Smooth muscle cell (in vitro differentiated cells): Measurements from ENCODE around the gene MCM6. TPM values are rescaled to one million over a fixed set of nuclear protein-coding genes. Genes with fewer than 3 reads are reported as not detected.

Experiments
- DNase-seq: peaks from one replicate; lab custom pipeline; 2025; ENCODE audit not compliant: unreplicated experiment; lab: John Stamatoyannopoulos, UW
- H2AFZ ChIP-seq: fragments of 200-600 bp; sonication (generic); 2 replicates; pipeline ENCODE4 v1.6.0; 2016; ENCODE audit warnings: antibody characterized with exemption, low read depth, mild to moderate bottlenecking
- H3F3A ChIP-seq: fragments of 200-600 bp; sonication (generic); 2 replicates; pipeline ENCODE4 v1.6.0; 2017; ENCODE audit warnings: antibody characterized with exemption, low read depth
- H3K27ac ChIP-seq: fragments of 200-600 bp; sonication (generic); 2 replicates; pipeline ENCODE4 v1.5.1; 2016; ENCODE audit warnings: low read depth, mild to moderate bottlenecking
- H3K27me3 ChIP-seq: fragments of 200-600 bp; sonication (generic); 2 replicates; pipeline ENCODE4 v1.6.1; 2016; ENCODE audit warnings: low read depth, mild to moderate bottlenecking
- H3K36me3 ChIP-seq: fragments of 200-600 bp; sonication (generic); 2 replicates; pipeline ENCODE4 v1.5.1; 2016; ENCODE audit warnings: low read depth
- H3K4me1 ChIP-seq: fragments of 200-600 bp; sonication (generic); 2 replicates; pipeline ENCODE4 v1.5.1; 2016; ENCODE audit warnings: low read depth
- H3K4me2 ChIP-seq: fragments of 200-600 bp; sonication (generic); 2 replicates; pipeline ENCODE4 v1.6.0; 2016; ENCODE audit warnings: mild to moderate bottlenecking
- H3K4me3 ChIP-seq: fragments of 200-600 bp; sonication (generic); 2 replicates; pipeline ENCODE4 v1.5.1; 2016; ENCODE audit warnings: mild to moderate bottlenecking
- H3K79me2 ChIP-seq: fragments of 200-600 bp; sonication (generic); 2 replicates; pipeline ENCODE4 v1.6.0; 2016; ENCODE audit warnings: low read depth, mild to moderate bottlenecking
- H3K9ac ChIP-seq: fragments of 200-600 bp; sonication (generic); 2 replicates; pipeline ENCODE4 v1.6.0; 2016; ENCODE audit warnings: low read depth
- H3K9me3 ChIP-seq: fragments of 200-600 bp; sonication (generic); replicated peaks from 2 replicates; pipeline ENCODE4 v1.5.1; 2016; ENCODE audit warnings: low read depth
- H4K20me1 ChIP-seq: fragments of 200-600 bp; sonication (generic); 2 replicates; pipeline ENCODE4 v1.6.0; 2016; ENCODE audit warnings: low read depth
- WGBS: methylation state at CpG from one replicate; pipeline ENCODE4 v1.1.7; 2016; ENCODE audit warnings: low lambda C conversion rate; 5-methylcytosine and 5-hydroxymethylcytosine counted together
- polyA plus RNA-seq: library from polyadenylated mRNA; unstranded; fragments of >200 nt; fragmentation: Nextera tagmentation; extraction: Ambion mirVana; gene quantifications from 2 replicates; pipeline ENCODE4 v1.2.1, GENCODE V29; 2016
- total RNA-seq: library from RNA; depleted of rRNA; stranded (reverse); fragments of >200 nt; gene quantifications from 2 replicates; pipeline ENCODE4 v1.2.3, GENCODE V29; 2014
- TF ChIP-seq, protein P1 (sequence below): fragments of 200-600 bp; sonication (generic); IDR thresholded peaks from 2 replicates; pipeline ENCODE4 v1.5.1; 2017; ENCODE audit warnings: borderline replicate concordance, mild to moderate bottlenecking, antibody characterized with exemption; ENCODE audit not compliant: insufficient read depth, poor library complexity, severe bottlenecking

MCM6 gene
- total and polyA plus RNA-seq, 2 experiments from 2014 or later = 17.3 to 19.0 TPM

DNA sequence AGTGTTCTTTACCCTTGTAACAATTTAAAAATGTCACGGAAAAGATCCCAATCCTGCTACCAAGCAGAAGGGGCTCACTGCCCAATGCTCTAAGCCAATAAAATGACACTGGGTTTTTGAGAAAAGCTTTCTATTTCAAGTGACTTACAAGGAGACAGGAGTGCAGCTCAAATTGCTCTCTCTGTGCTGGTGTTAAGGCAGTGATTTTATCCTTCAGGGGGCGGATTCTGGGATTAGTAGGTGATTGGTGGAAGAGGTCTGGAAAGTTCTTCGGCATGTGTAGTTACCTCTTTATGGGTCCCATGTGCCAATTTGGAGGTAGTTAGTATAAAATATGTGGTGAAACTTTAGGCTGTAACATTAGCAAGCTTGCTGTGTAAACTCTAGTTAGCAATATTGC lies 27.4 kb upstream of the MCM6 start:
- Histone ChIP-seq H4K20me1 (no peaks in the 10 kb centered on the region), H3K4me1 (no peaks in the 10 kb centered on the region), H3K4me2 (no peak overlapping the region), H3F3A (no peaks in the 10 kb centered on the region), H3K27me3 (no peaks in the 10 kb centered on the region), H3K79me2 (no peaks in the 10 kb centered on the region), H3K9me3 (no peaks in the 10 kb centered on the region), H3K4me3 (no peak overlapping the region), H3K36me3 (peaks cover 6% of the 10 kb centered on the region), H3K27ac (no peak overlapping the region), H2AFZ (no peak overlapping the region), H3K9ac (no peak overlapping the region)
- TF ChIP-seq, protein P1, sequence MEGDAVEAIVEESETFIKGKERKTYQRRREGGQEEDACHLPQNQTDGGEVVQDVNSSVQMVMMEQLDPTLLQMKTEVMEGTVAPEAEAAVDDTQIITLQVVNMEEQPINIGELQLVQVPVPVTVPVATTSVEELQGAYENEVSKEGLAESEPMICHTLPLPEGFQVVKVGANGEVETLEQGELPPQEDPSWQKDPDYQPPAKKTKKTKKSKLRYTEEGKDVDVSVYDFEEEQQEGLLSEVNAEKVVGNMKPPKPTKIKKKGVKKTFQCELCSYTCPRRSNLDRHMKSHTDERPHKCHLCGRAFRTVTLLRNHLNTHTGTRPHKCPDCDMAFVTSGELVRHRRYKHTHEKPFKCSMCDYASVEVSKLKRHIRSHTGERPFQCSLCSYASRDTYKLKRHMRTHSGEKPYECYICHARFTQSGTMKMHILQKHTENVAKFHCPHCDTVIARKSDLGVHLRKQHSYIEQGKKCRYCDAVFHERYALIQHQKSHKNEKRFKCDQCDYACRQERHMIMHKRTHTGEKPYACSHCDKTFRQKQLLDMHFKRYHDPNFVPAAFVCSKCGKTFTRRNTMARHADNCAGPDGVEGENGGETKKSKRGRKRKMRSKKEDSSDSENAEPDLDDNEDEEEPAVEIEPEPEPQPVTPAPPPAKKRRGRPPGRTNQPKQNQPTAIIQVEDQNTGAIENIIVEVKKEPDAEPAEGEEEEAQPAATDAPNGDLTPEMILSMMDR = no peak
- WGBS = 75% methylated on average over 3 of the region's 3 CpGs
- DNase-seq = no peak

DNA sequence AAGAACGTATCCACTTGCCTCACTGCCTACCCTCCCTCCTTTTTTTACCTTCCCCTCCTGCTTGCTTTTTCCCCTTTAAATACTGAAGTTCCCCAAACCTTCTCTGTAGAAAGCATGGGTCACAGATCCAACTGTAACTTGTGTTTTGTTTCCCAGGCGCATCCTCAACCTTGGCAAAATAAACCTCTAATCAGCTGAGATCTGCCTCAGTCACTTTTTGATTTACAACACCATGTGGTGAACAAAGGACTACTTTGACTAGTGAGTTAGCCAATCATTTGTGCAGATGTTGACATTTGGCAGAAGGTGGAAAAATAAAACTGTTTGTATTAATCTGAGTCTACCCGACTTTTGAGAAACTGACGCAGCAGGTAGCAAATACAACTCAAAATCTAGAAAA lies 23.3 kb upstream of the MCM6 start:
- H3K9me3 ChIP-seq = no peaks in the 10 kb centered on the region
- no peak overlapping the region for H3K4me3 ChIP-seq
- H3K36me3 ChIP-seq = no peaks in the 10 kb centered on the region
- TF ChIP-seq, protein P1 = no peak
- WGBS = 91% methylated on average over 4 of the region's 4 CpGs
- H3K27ac ChIP-seq = no peak overlapping the region
- no peaks in the 10 kb centered on the region for H3F3A ChIP-seq
- no peaks in the 10 kb centered on the region for H3K27me3 ChIP-seq
- H3K79me2 ChIP-seq = no peaks in the 10 kb centered on the region
- no peaks in the 10 kb centered on the region for H3K4me1 ChIP-seq
- H2AFZ ChIP-seq = no peak overlapping the region
- DNase-seq = no peak
- no peak overlapping the region for H3K4me2 ChIP-seq
- no peaks in the 10 kb centered on the region for H4K20me1 ChIP-seq
- no peak overlapping the region for H3K9ac ChIP-seq

DNA sequence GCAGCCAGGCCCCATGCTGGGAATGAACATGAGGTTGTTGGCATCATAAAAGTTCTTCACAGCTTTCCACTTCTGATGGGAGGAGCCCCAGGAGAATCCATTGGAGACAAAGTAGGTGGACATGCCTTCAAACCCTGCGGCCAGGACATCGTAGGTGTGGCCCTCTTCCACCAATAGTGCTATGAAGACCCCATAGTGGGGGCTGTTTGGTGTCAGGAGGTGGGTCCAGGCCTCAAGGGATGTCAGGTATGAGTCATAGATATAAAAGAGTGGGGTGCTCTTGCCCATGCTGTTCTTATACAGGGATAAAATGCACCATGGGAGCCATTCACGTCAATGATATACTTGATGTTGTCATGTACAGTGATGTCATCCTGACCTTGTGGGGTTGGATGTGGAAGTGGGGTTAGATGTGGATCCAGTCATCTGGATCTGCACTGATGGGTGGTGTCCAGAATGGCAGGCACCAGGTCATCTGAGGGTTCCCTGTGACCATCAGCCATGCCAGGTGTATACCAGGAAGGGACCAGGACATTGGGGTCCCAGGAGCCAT lies 22.1 kb upstream of the MCM6 start:
- H3F3A ChIP-seq = no peaks in the 10 kb centered on the region
- no peak for DNase-seq
- no peaks in the 10 kb centered on the region for H3K9me3 ChIP-seq
- no peak overlapping the region for H3K4me3 ChIP-seq
- no peak overlapping the region for H2AFZ ChIP-seq
- no peaks in the 10 kb centered on the region for H3K79me2 ChIP-seq
- WGBS = 95% methylated on average over 3 of the region's 3 CpGs
- no peaks in the 10 kb centered on the region for H4K20me1 ChIP-seq
- no peak overlapping the region for H3K27ac ChIP-seq
- H3K9ac ChIP-seq = no peak overlapping the region
- no peaks in the 10 kb centered on the region for H3K36me3 ChIP-seq
- H3K27me3 ChIP-seq = no peaks in the 10 kb centered on the region
- H3K4me1 ChIP-seq = no peaks in the 10 kb centered on the region
- no peak overlapping the region for H3K4me2 ChIP-seq
- TF ChIP-seq, protein P1 = no peak

DNA sequence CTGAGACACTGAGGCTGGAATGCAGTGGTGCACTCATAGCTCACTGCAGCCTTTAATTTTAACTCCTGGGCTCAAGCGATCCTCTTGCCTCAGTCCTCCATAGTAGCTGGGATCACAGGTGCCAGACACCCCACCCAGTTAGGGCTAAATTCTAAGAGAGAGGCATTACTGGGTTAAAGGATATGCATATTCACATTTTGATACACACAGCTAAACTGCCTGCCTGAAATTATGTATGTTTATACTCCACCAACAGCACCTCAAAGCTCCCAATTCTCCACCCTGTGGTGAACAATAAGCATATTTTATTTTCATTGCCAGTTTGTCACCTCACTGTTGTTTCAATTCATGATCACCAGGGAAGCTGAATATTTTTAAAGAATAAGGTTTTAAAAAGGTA lies 18.7 kb upstream of the MCM6 start:
- no peak overlapping the region for H3K27ac ChIP-seq
- no peak overlapping the region for H3K4me3 ChIP-seq
- H3K27me3 ChIP-seq = no peaks in the 10 kb centered on the region
- H3F3A ChIP-seq = no peaks in the 10 kb centered on the region
- 87% methylated on average over 1 of the region's 1 CpG for WGBS
- no peaks in the 10 kb centered on the region for H3K79me2 ChIP-seq
- no peaks in the 10 kb centered on the region for H4K20me1 ChIP-seq
- no peaks in the 10 kb centered on the region for H3K4me1 ChIP-seq
- no peaks in the 10 kb centered on the region for H3K9me3 ChIP-seq
- no peak overlapping the region for H3K4me2 ChIP-seq
- DNase-seq = no peak
- no peaks in the 10 kb centered on the region for H3K36me3 ChIP-seq
- TF ChIP-seq, protein P1 = no peak
- H2AFZ ChIP-seq = no peak overlapping the region
- H3K9ac ChIP-seq = no peak overlapping the region
